ENCODE results near the gene PPIE. TPM values are rescaled to one million over a fixed set of nuclear protein-coding genes. Genes with fewer than 3 reads are reported as not detected.
"Not testable (repeated sequence)": the region's sequence is repeated elsewhere in the genome, so short reads cannot be mapped to it uniquely, and the experiment has no call there.

The PPIE gene
- total RNA-seq, 3 donors from 2014 or later (not counting 1 experiment from before 2014, with no cell fraction given): 44.3 to 62.8 (median 59.8) TPM

GRCh38 chr1:39786303-39787107 is 47.8 kb downstream of the PPIE start:
- H3K9me3 Mint-ChIP-seq; H3K36me3 Mint-ChIP-seq; H3K27ac ChIP-seq (ENCODE audit: low read length); H3K27me3 Mint-ChIP-seq (ENCODE audit: low read depth in 2 of 2); DNase-seq; intact Hi-C loops (cut with micrococcal nuclease); H3K27me3 ChIP-seq (ENCODE audit: control insufficient read depth, insufficient read depth, low read length); H3K36me3 ChIP-seq (ENCODE audit: control insufficient read depth, insufficient read depth, low read length); ATAC-seq; H3K9me3 ChIP-seq (ENCODE audit: control insufficient read depth, insufficient read depth, low read length); H3K4me3 ChIP-seq (ENCODE audit: low read length): not testable (repeated sequence)
- peak overlapping the region; percentile 71 for H3K4me3 Mint-ChIP-seq
- WGBS (ENCODE audit: insufficient coverage): 97% methylated on average over 8 of the region's 12 CpGs
- peak overlapping the region in 1 of 2 donors; percentile 35 for H3K27ac Mint-ChIP-seq
- H3K4me1 ChIP-seq (ENCODE audit: control insufficient read depth, insufficient read depth, low read length): peaks cover 14% of the 10 kb centered on the region
- peaks cover 5 to 15% of the 10 kb centered on the region in 2 donors for H3K4me1 Mint-ChIP-seq

- peaks cover 14% of the 10 kb centered on the region for H3K4me1 ChIP-seq (ENCODE audit: control insufficient read depth, insufficient read depth, low read length)
- WGBS (ENCODE audit: insufficient coverage): 100% methylated on average over 2 of the region's 5 CpGs
- H3K36me3 ChIP-seq (ENCODE audit: control insufficient read depth, insufficient read depth, low read length); H3K9me3 ChIP-seq (ENCODE audit: control insufficient read depth, insufficient read depth, low read length); H3K4me3 ChIP-seq (ENCODE audit: low read length); H3K27me3 Mint-ChIP-seq (ENCODE audit: low read depth in 2 of 2); H3K27me3 ChIP-seq (ENCODE audit: control insufficient read depth, insufficient read depth, low read length); ATAC-seq; intact Hi-C loops (cut with micrococcal nuclease); DNase-seq; H3K9me3 Mint-ChIP-seq; H3K36me3 Mint-ChIP-seq; H3K27ac ChIP-seq (ENCODE audit: low read length): not testable (repeated sequence)
- Mint-ChIP-seq H3K4me3 (peak overlapping the region; percentile 71), H3K27ac (peak overlapping the region in 1 of 2 donors; percentile 35), H3K4me1 (peaks cover 5 to 15% of the 10 kb centered on the region in 2 donors)
Observed at GRCh38 chr1:39787108-39787375, 48.4 kb downstream of the PPIE start.

GRCh38 chr1:39787468-39787867 is 48.8 kb downstream of the PPIE start:
- DNase-seq (no peak), ATAC-seq (no peak)
- no peak for TF ChIP-seq CTCF (IDR thresholded peaks at IDR 0.05)
- no peak overlapping the region for H3K4me3 ChIP-seq (ENCODE audit: low read length)
- no peaks in the 10 kb centered on the region for H3K36me3 Mint-ChIP-seq
- peak overlapping the region in 1 of 2 donors; percentile 35 for H3K27ac Mint-ChIP-seq
- H3K9me3 ChIP-seq (ENCODE audit: control insufficient read depth, insufficient read depth, low read length): no peaks in the 10 kb centered on the region
- no peaks in the 10 kb centered on the region for H3K27me3 Mint-ChIP-seq (ENCODE audit: low read depth in 2 of 2)
- no peaks in the 10 kb centered on the region for H3K9me3 Mint-ChIP-seq
- H3K36me3 ChIP-seq (ENCODE audit: control insufficient read depth, insufficient read depth, low read length): no peaks in the 10 kb centered on the region
- peaks cover 14% of the 10 kb centered on the region for H3K4me1 ChIP-seq (ENCODE audit: control insufficient read depth, insufficient read depth, low read length)
- intact Hi-C loops (cut with micrococcal nuclease): no loop called here
- peak overlapping the region; percentile 71 for H3K4me3 Mint-ChIP-seq
- H3K4me1 Mint-ChIP-seq: peaks cover 5 to 15% of the 10 kb centered on the region in 2 donors
- no peaks in the 10 kb centered on the region for H3K27me3 ChIP-seq (ENCODE audit: control insufficient read depth, insufficient read depth, low read length)
- H3K27ac ChIP-seq (ENCODE audit: low read length): no peak overlapping the region
- 87% methylated on average over 9 of the region's 11 CpGs for WGBS (ENCODE audit: insufficient coverage)

- H3K36me3 ChIP-seq (ENCODE audit: control insufficient read depth, insufficient read depth, low read length); H3K27ac ChIP-seq (ENCODE audit: low read length); H3K27me3 Mint-ChIP-seq (ENCODE audit: low read depth in 2 of 2); H3K4me3 ChIP-seq (ENCODE audit: low read length); H3K9me3 Mint-ChIP-seq; intact Hi-C loops (cut with micrococcal nuclease); H3K36me3 Mint-ChIP-seq; DNase-seq; H3K9me3 ChIP-seq (ENCODE audit: control insufficient read depth, insufficient read depth, low read length); H3K27me3 ChIP-seq (ENCODE audit: control insufficient read depth, insufficient read depth, low read length): not testable (repeated sequence)
- peak in 2 of 3 donors; percentile 4 to 6 for ATAC-seq
- H3K4me3 Mint-ChIP-seq: peak overlapping the region; percentile 68
- H3K4me1 ChIP-seq (ENCODE audit: control insufficient read depth, insufficient read depth, low read length): peaks cover 14% of the 10 kb centered on the region
- peaks cover 5 to 15% of the 10 kb centered on the region in 2 donors for H3K4me1 Mint-ChIP-seq
- WGBS (ENCODE audit: insufficient coverage): 15% methylated on average over 54 of the region's 55 CpGs
- peak overlapping the region in 1 of 2 donors; percentile 35 for H3K27ac Mint-ChIP-seq
Observed at GRCh38 chr1:39787964-39788363, 49.3 kb downstream of the PPIE start.

- Histone ChIP-seq H3K9me3 (ENCODE audit: control insufficient read depth, insufficient read depth, low read length) (no peaks in the 10 kb centered on the region), H3K27ac (ENCODE audit: low read length) (no peak overlapping the region), H3K4me1 (ENCODE audit: control insufficient read depth, insufficient read depth, low read length) (peaks cover 14% of the 10 kb centered on the region), H3K36me3 (ENCODE audit: control insufficient read depth, insufficient read depth, low read length) (no peaks in the 10 kb centered on the region), H3K27me3 (ENCODE audit: control insufficient read depth, insufficient read depth, low read length) (no peaks in the 10 kb centered on the region), H3K4me3 (ENCODE audit: low read length) (peak overlapping the region; percentile 45)
- ATAC-seq (peak; percentile 38 to 43 (median 39)), DNase-seq (peak in 1 of 2 donors; percentile 24)
- peaks cover 5 to 15% of the 10 kb centered on the region in 2 donors for H3K4me1 Mint-ChIP-seq
- no peaks in the 10 kb centered on the region for H3K9me3 Mint-ChIP-seq
- TF ChIP-seq CTCF (IDR thresholded peaks at IDR 0.05): no peak
- H3K4me3 Mint-ChIP-seq: no peak overlapping the region
- intact Hi-C loops (cut with micrococcal nuclease): no loop called here
- H3K36me3 Mint-ChIP-seq: no peaks in the 10 kb centered on the region
- WGBS (ENCODE audit: insufficient coverage): 5% methylated on average over 51 of the region's 51 CpGs
- no peaks in the 10 kb centered on the region for H3K27me3 Mint-ChIP-seq (ENCODE audit: low read depth in 2 of 2)
- H3K27ac Mint-ChIP-seq: no peak overlapping the region
Observed at GRCh38 chr1:39788426-39788757, 49.7 kb downstream of the PPIE start.

Data from natural killer cell (primary cell).